HEK293 (cell line): ENCODE results near the gene SLC25A39.
A peak's percentile ranks its signal among the peaks of the same experiment; 100 is the strongest.

Experiments
- CTCF ChIA-PET: fragments of 350-600 bp; formaldehyde crosslinking; extraction: SDS; loops from one replicate; lab custom pipeline; 2021; ENCODE audit warnings: antibody characterized with exemption; lab: Yijun Ruan, JAX
- POLR2A ChIA-PET: fragments of 300-600 bp; formaldehyde crosslinking; extraction: SDS; loops from one replicate; lab custom pipeline; 2020; ENCODE audit warnings: antibody characterized with exemption, inconsistent platforms; lab: Yijun Ruan, JAX
- H3K27ac ChIP-seq: fragments of 200-500 bp; sonication (Bioruptor generic); 2 replicates; pipeline ENCODE4 v1.5.1; 2014; ENCODE audit warnings: low read depth, low read length, control low read depth, inconsistent platforms; ENCODE audit errors: extremely low read depth
- H3K36me3 ChIP-seq, 2 experiments: fragments of 200-500 bp in 1 of 2; sonication (Bioruptor generic) in 1 of 2; 1 replicate in 1 of 2; 2 replicates in 1 of 2; pipeline ENCODE4 v1.5.1; 2014 to 2017; ENCODE audit warnings: inconsistent platforms in 2 of 2, low read length in 2 of 2; ENCODE audit not compliant: control insufficient read depth in 2 of 2, insufficient read depth in 1 of 2
- H3K4me1 ChIP-seq: fragments of 200-500 bp; sonication (Bioruptor generic); 2 replicates; pipeline ENCODE4 v1.5.1; 2014; ENCODE audit warnings: mild to moderate bottlenecking, low read length, inconsistent platforms; ENCODE audit not compliant: control insufficient read depth, insufficient read depth
- H3K4me3 ChIP-seq: 2 replicates; pipeline ENCODE4 v1.5.1; 2011; ENCODE audit warnings: low read depth, mild to moderate bottlenecking, control low read depth, low read length, moderate library complexity
- H3K9me3 ChIP-seq: fragments of 200-500 bp; sonication (Bioruptor generic); 2 replicates; pipeline ENCODE4 v1.5.1; 2014; ENCODE audit warnings: low read depth, low read length, inconsistent platforms; ENCODE audit not compliant: control insufficient read depth, insufficient read depth
- ATF2 ChIP-seq: fragments of 450-650 bp; formaldehyde crosslinking; IDR thresholded peaks from 2 replicates; pipeline ENCODE4 v1.5.1; 2016; ENCODE audit warnings: missing biosample characterization, missing genetic modification characterization, low read depth
- GLIS2 ChIP-seq: fragments of 450-650 bp; formaldehyde crosslinking; IDR thresholded peaks from 2 replicates; pipeline ENCODE4 v1.5.1; 2016; ENCODE audit warnings: missing biosample characterization, missing genetic modification characterization
- HIC1 ChIP-seq: fragments of 450-650 bp; formaldehyde crosslinking; IDR thresholded peaks from 2 replicates; pipeline ENCODE4 v1.5.1; 2016; ENCODE audit warnings: missing biosample characterization, missing genetic modification characterization
- KLF10 ChIP-seq: fragments of 450-650 bp; IDR thresholded peaks from 2 replicates; pipeline ENCODE4 v1.5.1; 2018; ENCODE audit warnings: missing biosample characterization, mild to moderate bottlenecking, missing genetic modification characterization
- MZF1 ChIP-seq: fragments of 450-650 bp; formaldehyde crosslinking; IDR thresholded peaks from 2 replicates; pipeline ENCODE4 v1.5.1; 2017; ENCODE audit warnings: missing biosample characterization, missing genetic modification characterization, borderline replicate concordance
- PRDM1 ChIP-seq: fragments of 450-650 bp; formaldehyde crosslinking; IDR thresholded peaks from 2 replicates; pipeline ENCODE4; 2016; ENCODE audit warnings: missing biosample characterization, missing genetic modification characterization
- PRDM10 ChIP-seq: fragments of 450-650 bp; formaldehyde crosslinking; IDR thresholded peaks from 2 replicates; pipeline ENCODE4 v1.5.1; 2016; ENCODE audit warnings: missing biosample characterization, missing genetic modification characterization
- ZFP69B ChIP-seq: fragments of 450-650 bp; formaldehyde crosslinking; IDR thresholded peaks from 2 replicates; pipeline ENCODE4 v1.5.1; 2016; ENCODE audit warnings: missing biosample characterization, missing genetic modification characterization
- ZNF132 ChIP-seq: fragments of 450-650 bp; formaldehyde crosslinking; IDR thresholded peaks from 2 replicates; pipeline ENCODE4 v1.5.1; 2017; ENCODE audit warnings: missing biosample characterization, missing genetic modification characterization, borderline replicate concordance
- ZNF391 ChIP-seq: fragments of 450-650 bp; formaldehyde crosslinking; IDR thresholded peaks from 2 replicates; pipeline ENCODE4 v1.5.1; 2016; ENCODE audit warnings: low read depth, missing biosample characterization, missing genetic modification characterization, borderline replicate concordance
- ZNF544 ChIP-seq: fragments of 450-650 bp; formaldehyde crosslinking; IDR thresholded peaks from 2 replicates; pipeline ENCODE4 v1.5.0; 2017; ENCODE audit warnings: missing biosample characterization, missing genetic modification characterization
- ZNF600 ChIP-seq: fragments of 450-650 bp; formaldehyde crosslinking; IDR thresholded peaks from 2 replicates; pipeline ENCODE4 v1.5.1; 2016; ENCODE audit warnings: missing biosample characterization, missing genetic modification characterization
- ZNF785 ChIP-seq: fragments of 450-650 bp; formaldehyde crosslinking; IDR thresholded peaks from 2 replicates; pipeline ENCODE4 v1.5.1; 2016; ENCODE audit warnings: missing biosample characterization, missing genetic modification characterization
- ZNF792 ChIP-seq: fragments of 450-650 bp; formaldehyde crosslinking; IDR thresholded peaks from 2 replicates; pipeline ENCODE4 v1.5.1; 2016; ENCODE audit warnings: missing biosample characterization, missing genetic modification characterization
- ZNF830 ChIP-seq: fragments of 450-650 bp; IDR thresholded peaks from 2 replicates; pipeline ENCODE4 v1.5.0; 2018; ENCODE audit warnings: missing biosample characterization, missing genetic modification characterization, low read depth, mild to moderate bottlenecking, moderate library complexity
- ZSCAN18 ChIP-seq: fragments of 450-650 bp; formaldehyde crosslinking; IDR thresholded peaks from 2 replicates; pipeline ENCODE4 v1.5.1; 2016; ENCODE audit warnings: missing biosample characterization, missing genetic modification characterization

The SLC25A39 gene

GRCh38 chr17:44350733-44351226 lies 26.2 kb upstream of the SLC25A39 start (continued):
- TF ChIP-seq HIC1, result peak; percentile 67; the same call in 1 of the 2 replicates
- peak; percentile 36; the same call in 1 of the 2 replicates for TF ChIP-seq ZNF600 (tag by site-specific recombination)
- peak; percentile 54 for TF ChIP-seq GLIS2 (tag by site-specific recombination)
- TF ChIP-seq KLF10 (tag by site-specific recombination), result no peak
- TF ChIP-seq ZFP69B (tag by site-specific recombination), result peak; percentile 26; the same call in 1 of the 2 replicates
- no peak for TF ChIP-seq ZNF830 (tag by site-specific recombination)
- TF ChIP-seq ZNF391 (tag by site-specific recombination), result 0 out of 2 replicates have a peak, but pooled peaks have one; percentile 34

DNA sequence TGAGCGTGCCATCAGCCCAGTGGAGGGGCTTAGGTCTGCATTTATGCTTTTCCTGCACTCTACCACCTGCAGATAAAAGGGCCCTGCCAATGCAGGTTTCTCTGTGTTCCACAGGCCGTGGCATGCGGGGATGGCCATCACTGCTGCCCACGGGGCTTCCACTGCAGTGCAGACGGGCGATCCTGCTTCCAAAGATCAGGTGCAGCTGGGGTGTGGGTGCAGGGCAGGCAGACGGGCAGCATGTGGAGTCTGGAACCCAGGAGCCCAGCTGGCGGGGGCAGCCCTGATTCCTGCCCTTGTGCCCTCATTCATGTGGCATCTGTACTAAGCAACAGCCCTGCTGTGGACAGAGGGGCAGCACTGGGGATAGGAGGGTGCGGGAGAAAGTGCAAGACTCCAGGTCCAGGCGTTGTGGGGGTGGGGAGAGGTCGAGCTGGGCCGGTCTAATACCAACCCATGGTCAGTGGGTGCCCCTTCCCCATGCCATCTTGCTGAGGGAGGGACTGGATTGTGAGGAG lies 25.0 kb upstream of the SLC25A39 start:
- Histone ChIP-seq H3K36me3 (peaks cover 0 to 46% of the 10 kb centered on the region in 2 experiments; a peak in 1 of 3 replicates), H3K4me1 (no peaks in the 10 kb centered on the region), H3K4me3 (no peak overlapping the region), H3K9me3 (no peaks in the 10 kb centered on the region), H3K27ac (no peak overlapping the region)
- ChIA-PET POLR2A (interaction anchor here (1.7 kb wide), 1 partner anchor 36 kb away, joined by 4 read pairs; no protein-coding TSS in a partner anchor), CTCF (interaction anchor here (0.6 to 3.0 kb wide), 12 partner anchors 11 to 439 kb away, joined by 3 to 21 read pairs (median 8); no protein-coding TSS in a partner anchor)
- no peak for TF ChIP-seq PRDM1 (tag by site-specific recombination)
- TF ChIP-seq MZF1 (tag by site-specific recombination), result no peak
- no peak for TF ChIP-seq ZNF132
- no peak for TF ChIP-seq ATF2
- no peak for TF ChIP-seq ZNF792 (tag by site-specific recombination)
- no peak for TF ChIP-seq PRDM10 (tag by site-specific recombination)
- TF ChIP-seq ZNF785, result no peak
- TF ChIP-seq ZNF544 (tag by site-specific recombination), result no peak
- TF ChIP-seq ZSCAN18, result no peak
